HCT116 (cell line): ENCODE data around the gene PML.

Experiments
- EGR1 ChIP-seq: IDR thresholded peaks from 2 replicates; pipeline ENCODE4 v1.6.1; 2012; ENCODE audit warnings: low read depth
- EZH2 ChIP-seq: fragments of 200-600 bp; sonication (generic); IDR thresholded peaks from 2 replicates; pipeline ENCODE4 v1.6.1; 2017; ENCODE audit warnings: antibody characterized with exemption, mixed run types
- JUND ChIP-seq: IDR thresholded peaks from 2 replicates; pipeline ENCODE4 v1.6.1; 2012
- POLR2A ChIP-seq: IDR thresholded peaks from 2 replicates; pipeline ENCODE4 v1.7.0; 2011; ENCODE audit warnings: borderline replicate concordance; ENCODE audit not compliant: insufficient read depth, insufficient read length; ENCODE audit errors: extremely low read depth
- RAD21 ChIP-seq: IDR thresholded peaks from 2 replicates; pipeline ENCODE4 v1.6.1; 2012; ENCODE audit warnings: low read depth, mild to moderate bottlenecking
- TF ChIP-seq, protein P1 (sequence below): IDR thresholded peaks from 2 replicates; pipeline ENCODE4 v1.6.1; 2012
- TF ChIP-seq, protein P2 (sequence below), 3 experiments: fragments of 200-600 bp in 1 of 3; sonication (generic) in 1 of 3; IDR thresholded peaks in 2 of 3; conservative IDR thresholded peaks in 1 of 3; 2 replicates each; pipeline ENCODE4 v1.5.1; 2012 to 2017; ENCODE audit warnings: low read depth in 2 of 3, low read length in 2 of 3, antibody characterized with exemption in 1 of 3, borderline replicate concordance in 1 of 3, control low read depth in 1 of 3, mild to moderate bottlenecking in 1 of 3, mixed read lengths in 1 of 3, mixed run types in 1 of 3, moderate library complexity in 1 of 3; ENCODE audit not compliant: insufficient read depth in 1 of 3

- TF ChIP-seq, protein P1, sequence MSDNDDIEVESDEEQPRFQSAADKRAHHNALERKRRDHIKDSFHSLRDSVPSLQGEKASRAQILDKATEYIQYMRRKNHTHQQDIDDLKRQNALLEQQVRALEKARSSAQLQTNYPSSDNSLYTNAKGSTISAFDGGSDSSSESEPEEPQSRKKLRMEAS, result no peak
- TF ChIP-seq, protein P2, sequence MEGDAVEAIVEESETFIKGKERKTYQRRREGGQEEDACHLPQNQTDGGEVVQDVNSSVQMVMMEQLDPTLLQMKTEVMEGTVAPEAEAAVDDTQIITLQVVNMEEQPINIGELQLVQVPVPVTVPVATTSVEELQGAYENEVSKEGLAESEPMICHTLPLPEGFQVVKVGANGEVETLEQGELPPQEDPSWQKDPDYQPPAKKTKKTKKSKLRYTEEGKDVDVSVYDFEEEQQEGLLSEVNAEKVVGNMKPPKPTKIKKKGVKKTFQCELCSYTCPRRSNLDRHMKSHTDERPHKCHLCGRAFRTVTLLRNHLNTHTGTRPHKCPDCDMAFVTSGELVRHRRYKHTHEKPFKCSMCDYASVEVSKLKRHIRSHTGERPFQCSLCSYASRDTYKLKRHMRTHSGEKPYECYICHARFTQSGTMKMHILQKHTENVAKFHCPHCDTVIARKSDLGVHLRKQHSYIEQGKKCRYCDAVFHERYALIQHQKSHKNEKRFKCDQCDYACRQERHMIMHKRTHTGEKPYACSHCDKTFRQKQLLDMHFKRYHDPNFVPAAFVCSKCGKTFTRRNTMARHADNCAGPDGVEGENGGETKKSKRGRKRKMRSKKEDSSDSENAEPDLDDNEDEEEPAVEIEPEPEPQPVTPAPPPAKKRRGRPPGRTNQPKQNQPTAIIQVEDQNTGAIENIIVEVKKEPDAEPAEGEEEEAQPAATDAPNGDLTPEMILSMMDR (IDR thresholded peaks at IDR 0.05 in 2 of 3, conservative IDR thresholded peaks at IDR 0.05 in 1 of 3; ENCODE audit: borderline replicate concordance in 1 of 3, insufficient read depth in 1 of 3, low read depth in 2 of 3, low read length in 2 of 3), result no peak
- TF ChIP-seq EZH2, result no peak
- no peak for TF ChIP-seq POLR2A
- no peak for TF ChIP-seq EGR1
- no peak for TF ChIP-seq RAD21
- TF ChIP-seq JUND, result no peak
Observed at GRCh38 chr15:73952171-73952912, 42.2 kb upstream of the PML start.
